Fibroblast of villous mesenchyme (primary cell): ENCODE data around the gene VPS4A. TPM values are rescaled to one million over a fixed set of nuclear protein-coding genes. Genes with fewer than 3 reads are reported as not detected.

Source experiments
- DNase-seq: peaks from one replicate; pipeline ENCODE4 v3.0.0-alpha.2; 2010; ENCODE audit warnings: low read depth
- H3K4me3 ChIP-seq: 2 replicates; pipeline ENCODE4 v1.5.1; 2011; ENCODE audit warnings: low read depth, mild to moderate bottlenecking, low read length
- total RNA-seq: library from RNA; depleted of rRNA; stranded (reverse); fragments of >200 nt; gene quantifications from 2 replicates; pipeline ENCODE4 v1.2.3, GENCODE V29; 2012
- TF ChIP-seq, protein P1 (sequence below): IDR thresholded peaks from 2 replicates; pipeline ENCODE4 v1.5.1; 2012; ENCODE audit warnings: low read depth, mild to moderate bottlenecking, low read length; ENCODE audit not compliant: insufficient read depth

The VPS4A gene
- 31.1 and 34.1 TPM in 2 replicates for total RNA-seq

DNA sequence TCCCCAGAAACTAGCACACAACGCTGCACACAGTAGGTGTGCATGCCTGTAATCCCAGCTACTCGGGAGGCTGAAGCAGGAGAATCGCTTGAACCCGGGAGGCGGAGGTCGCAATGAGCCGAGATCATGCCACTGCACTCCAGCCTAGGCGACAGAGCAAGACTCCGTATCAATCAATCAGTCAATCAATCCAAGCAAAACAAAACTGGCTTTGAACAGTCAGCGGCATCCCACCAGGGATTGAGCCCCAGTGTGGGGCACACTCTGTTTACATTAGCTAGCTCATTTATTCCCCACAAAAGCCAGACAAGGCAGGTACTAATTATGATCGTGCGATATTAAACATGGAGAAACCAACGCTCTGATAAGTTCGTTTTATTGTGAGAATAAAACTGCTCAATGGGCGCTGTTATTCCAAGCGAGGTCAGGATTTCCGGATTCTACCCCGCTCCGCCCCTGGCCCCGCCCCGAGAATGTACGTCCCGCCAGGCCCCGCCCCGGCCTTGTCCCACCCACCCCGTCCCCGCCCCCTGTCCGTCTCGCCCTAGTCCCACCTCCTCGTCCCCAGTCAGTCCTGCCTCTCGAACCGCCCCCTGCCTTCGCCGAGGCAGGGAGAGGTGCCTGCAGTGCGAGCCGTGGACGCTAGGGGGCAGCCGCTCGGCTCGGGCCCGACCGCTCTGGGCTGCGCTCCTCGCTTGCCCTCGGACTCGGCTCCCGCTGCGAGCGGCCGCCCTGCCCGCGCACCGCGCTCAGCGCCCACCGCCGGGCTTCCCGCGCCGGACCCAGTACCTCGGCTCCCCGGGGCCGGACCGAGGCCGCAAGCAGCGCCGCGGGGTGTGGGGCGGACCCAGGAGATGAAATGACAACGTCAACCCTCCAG is at the start of gene VPS4A:
Gene VPS4A, plus strand, starts transcription at position 698 of the 880 bp plus-strand sequence. Its CDS starts 162 bp downstream, at position 860.
- H3K4me3 ChIP-seq, result peak within 1 kb of the TSS; percentile 85
- TF ChIP-seq, protein P1, sequence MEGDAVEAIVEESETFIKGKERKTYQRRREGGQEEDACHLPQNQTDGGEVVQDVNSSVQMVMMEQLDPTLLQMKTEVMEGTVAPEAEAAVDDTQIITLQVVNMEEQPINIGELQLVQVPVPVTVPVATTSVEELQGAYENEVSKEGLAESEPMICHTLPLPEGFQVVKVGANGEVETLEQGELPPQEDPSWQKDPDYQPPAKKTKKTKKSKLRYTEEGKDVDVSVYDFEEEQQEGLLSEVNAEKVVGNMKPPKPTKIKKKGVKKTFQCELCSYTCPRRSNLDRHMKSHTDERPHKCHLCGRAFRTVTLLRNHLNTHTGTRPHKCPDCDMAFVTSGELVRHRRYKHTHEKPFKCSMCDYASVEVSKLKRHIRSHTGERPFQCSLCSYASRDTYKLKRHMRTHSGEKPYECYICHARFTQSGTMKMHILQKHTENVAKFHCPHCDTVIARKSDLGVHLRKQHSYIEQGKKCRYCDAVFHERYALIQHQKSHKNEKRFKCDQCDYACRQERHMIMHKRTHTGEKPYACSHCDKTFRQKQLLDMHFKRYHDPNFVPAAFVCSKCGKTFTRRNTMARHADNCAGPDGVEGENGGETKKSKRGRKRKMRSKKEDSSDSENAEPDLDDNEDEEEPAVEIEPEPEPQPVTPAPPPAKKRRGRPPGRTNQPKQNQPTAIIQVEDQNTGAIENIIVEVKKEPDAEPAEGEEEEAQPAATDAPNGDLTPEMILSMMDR, result peak; percentile 74
- DNase-seq, result peak; percentile 97

DNA sequence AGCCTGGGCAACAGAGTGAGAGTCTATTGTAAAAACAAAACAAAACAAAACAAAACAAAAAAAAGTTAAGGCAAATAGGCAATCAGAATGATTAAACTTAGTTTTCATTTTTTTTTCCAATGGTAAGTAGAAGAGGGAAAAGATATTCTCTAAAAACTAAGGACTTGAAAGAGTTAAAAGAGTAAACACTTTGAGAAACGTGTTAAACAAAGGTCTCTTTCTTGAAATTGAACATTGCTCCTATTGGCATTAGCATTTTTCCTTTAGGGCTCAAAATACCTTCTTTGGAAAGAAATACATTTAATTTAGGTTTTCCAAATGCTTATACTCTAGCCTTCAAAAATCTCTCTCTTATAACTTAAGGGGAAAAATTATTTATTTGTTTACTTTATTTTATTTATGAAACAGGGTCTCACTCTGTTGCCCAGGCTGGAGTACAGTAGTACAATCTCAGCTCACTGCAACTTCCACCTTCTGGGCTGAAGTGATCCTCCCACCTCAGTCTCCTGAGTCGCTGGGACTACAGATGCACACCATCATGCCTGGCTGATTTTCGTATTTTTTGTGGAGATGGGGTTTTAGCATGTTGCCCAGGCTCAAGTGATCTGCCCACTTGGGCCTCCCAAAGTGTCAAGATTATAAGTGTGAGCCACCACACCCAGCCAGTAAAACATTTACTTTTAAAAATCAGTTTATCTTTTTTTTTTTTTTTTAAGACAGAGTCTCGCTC is 44.7 kb upstream of the VPS4A start:
- TF ChIP-seq, protein P1, result no peak
- no peak for DNase-seq
- H3K4me3 ChIP-seq, result no peak overlapping the region

DNA sequence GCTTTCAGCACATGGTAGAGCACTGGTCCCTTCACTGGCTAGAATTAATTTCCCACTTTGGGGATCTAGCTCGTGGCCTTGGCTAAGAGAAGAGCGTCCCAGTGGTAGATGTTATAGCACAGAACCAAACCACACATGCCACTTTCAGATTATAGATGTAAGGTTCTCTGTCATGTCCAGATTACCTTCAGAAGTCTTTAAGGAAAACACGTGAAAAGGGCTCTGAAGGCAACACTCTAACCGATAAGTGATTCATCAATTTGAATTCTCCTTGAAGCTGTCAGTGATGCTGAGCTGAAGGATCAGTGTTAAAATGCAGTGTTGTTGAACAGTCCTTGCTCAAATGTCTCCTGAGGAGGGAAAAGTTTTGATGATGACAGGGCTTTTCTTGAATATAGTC is 43.5 kb upstream of the VPS4A start:
- H3K4me3 ChIP-seq, result no peak overlapping the region
- TF ChIP-seq, protein P1, result no peak
- no peak for DNase-seq

DNA sequence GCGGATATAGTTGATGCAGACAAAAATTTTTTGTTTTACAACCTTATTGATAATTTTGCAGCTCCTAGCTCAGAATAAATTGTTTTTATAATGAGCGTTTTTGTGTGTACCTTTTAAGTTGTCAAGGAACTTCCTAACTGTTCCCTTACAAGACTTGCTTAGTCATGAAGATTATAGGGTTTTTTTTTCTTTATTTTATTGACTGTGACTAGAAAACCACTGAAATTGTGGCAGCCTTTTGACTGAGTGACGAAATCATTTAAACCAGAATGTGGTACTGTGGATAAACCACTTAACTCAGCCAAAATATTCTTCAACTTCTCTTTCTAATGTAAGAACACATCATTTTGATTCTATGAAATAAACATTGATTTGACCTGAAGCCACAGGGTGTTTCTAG is 40.8 kb upstream of the VPS4A start:
- H3K4me3 ChIP-seq, result no peak overlapping the region
- TF ChIP-seq, protein P1, result no peak
- no peak for DNase-seq

DNA sequence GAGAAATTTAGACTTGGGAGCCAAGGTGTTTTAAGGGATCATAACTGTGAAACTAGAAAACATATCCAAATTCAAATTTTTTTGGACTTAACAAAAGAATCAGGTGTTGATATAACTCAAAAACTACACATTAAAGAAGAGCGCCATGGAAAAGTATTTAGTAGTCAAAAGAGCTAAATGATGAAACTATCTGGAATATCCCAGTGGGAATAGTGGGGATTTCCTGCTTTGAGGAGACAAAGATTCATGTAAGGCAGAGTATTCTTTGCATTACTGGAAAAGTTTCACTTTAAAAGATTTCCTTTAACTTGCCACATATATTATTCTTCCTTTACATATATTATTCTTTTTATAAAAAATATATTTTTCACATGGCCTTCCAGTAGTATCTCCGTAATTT is 40.3 kb upstream of the VPS4A start:
- no peak for DNase-seq

DNA sequence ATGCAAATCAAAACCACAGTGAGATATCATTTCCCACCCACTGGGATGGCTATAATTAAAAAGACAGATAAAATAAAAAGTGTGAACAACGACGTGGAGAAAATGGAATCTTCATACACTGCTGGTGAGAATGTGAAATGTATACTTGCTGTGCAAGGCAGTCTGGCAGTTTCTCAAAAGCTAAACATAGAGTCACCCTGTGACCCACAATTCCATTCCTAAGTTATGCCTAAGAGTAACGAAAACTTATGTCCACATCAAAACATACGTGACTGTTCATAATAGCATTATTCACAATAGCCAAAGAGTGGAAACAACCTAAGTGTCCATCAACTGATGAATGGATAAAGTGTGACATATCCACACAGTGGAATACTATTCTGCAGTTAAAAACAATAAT is 38.1 kb upstream of the VPS4A start:
- DNase-seq, result peak; percentile 79
- no peak overlapping the region for H3K4me3 ChIP-seq
- TF ChIP-seq, protein P1, result no peak

More for the DNA sequence above, 40.3 kb upstream of the VPS4A start:
- no peak overlapping the region for H3K4me3 ChIP-seq
- TF ChIP-seq, protein P1, result no peak
